HEK293 (cell line): ENCODE results near the gene PRDM5.

Experiments
- CTCF ChIA-PET: fragments of 350-600 bp; formaldehyde crosslinking; extraction: SDS; loops from one replicate; lab custom pipeline; 2021; ENCODE audit warnings: antibody characterized with exemption; lab: Yijun Ruan, JAX
- POLR2A ChIA-PET: fragments of 300-600 bp; formaldehyde crosslinking; extraction: SDS; loops from one replicate; lab custom pipeline; 2020; ENCODE audit warnings: antibody characterized with exemption, inconsistent platforms; lab: Yijun Ruan, JAX
- H3K27ac ChIP-seq: fragments of 200-500 bp; sonication (Bioruptor generic); 2 replicates; pipeline ENCODE4 v1.5.1; 2014; ENCODE audit warnings: low read depth, low read length, control low read depth, inconsistent platforms; ENCODE audit errors: extremely low read depth
- H3K36me3 ChIP-seq, 2 experiments: fragments of 200-500 bp in 1 of 2; sonication (Bioruptor generic) in 1 of 2; 1 replicate in 1 of 2; 2 replicates in 1 of 2; pipeline ENCODE4 v1.5.1; 2014 to 2017; ENCODE audit warnings: inconsistent platforms in 2 of 2, low read length in 2 of 2; ENCODE audit not compliant: control insufficient read depth in 2 of 2, insufficient read depth in 1 of 2
- H3K4me1 ChIP-seq: fragments of 200-500 bp; sonication (Bioruptor generic); 2 replicates; pipeline ENCODE4 v1.5.1; 2014; ENCODE audit warnings: mild to moderate bottlenecking, low read length, inconsistent platforms; ENCODE audit not compliant: control insufficient read depth, insufficient read depth
- H3K4me3 ChIP-seq: 2 replicates; pipeline ENCODE4 v1.5.1; 2011; ENCODE audit warnings: low read depth, mild to moderate bottlenecking, control low read depth, low read length, moderate library complexity
- H3K9me3 ChIP-seq: fragments of 200-500 bp; sonication (Bioruptor generic); 2 replicates; pipeline ENCODE4 v1.5.1; 2014; ENCODE audit warnings: low read depth, low read length, inconsistent platforms; ENCODE audit not compliant: control insufficient read depth, insufficient read depth
- AEBP2 ChIP-seq: fragments of 450-650 bp; formaldehyde crosslinking; IDR thresholded peaks from 2 replicates; pipeline ENCODE4 v1.5.1; 2016; ENCODE audit warnings: missing biosample characterization, missing genetic modification characterization, borderline replicate concordance
- BCL6B ChIP-seq: fragments of 450-650 bp; formaldehyde crosslinking; IDR thresholded peaks from 2 replicates; pipeline ENCODE4 v1.5.1; 2017; ENCODE audit warnings: missing biosample characterization, missing genetic modification characterization
- GLI2 ChIP-seq: fragments of 450-650 bp; formaldehyde crosslinking; IDR thresholded peaks from 2 replicates; pipeline ENCODE4; 2017; ENCODE audit warnings: missing biosample characterization, missing genetic modification characterization, low read depth, borderline replicate concordance
- OSR2 ChIP-seq: fragments of 450-650 bp; formaldehyde crosslinking; IDR thresholded peaks from 2 replicates; pipeline ENCODE4 v1.5.1; 2016; ENCODE audit warnings: missing biosample characterization, missing genetic modification characterization
- WT1 ChIP-seq: fragments of 450-650 bp; formaldehyde crosslinking; IDR thresholded peaks from 2 replicates; pipeline ENCODE4 v1.5.1; 2016; ENCODE audit warnings: missing biosample characterization, missing genetic modification characterization
- ZBTB17 ChIP-seq: fragments of 450-650 bp; formaldehyde crosslinking; IDR thresholded peaks from 2 replicates; pipeline ENCODE4 v1.5.1; 2016; ENCODE audit warnings: missing biosample characterization, missing genetic modification characterization
- ZBTB49 ChIP-seq: fragments of 450-650 bp; formaldehyde crosslinking; IDR thresholded peaks from 2 replicates; pipeline ENCODE4 v1.5.1; 2016; ENCODE audit warnings: missing biosample characterization, missing genetic modification characterization, low read depth
- ZNF140 ChIP-seq: fragments of 450-650 bp; formaldehyde crosslinking; IDR thresholded peaks from 2 replicates; pipeline ENCODE4 v1.5.1; 2016; ENCODE audit warnings: missing biosample characterization, missing genetic modification characterization
- ZNF146 ChIP-seq: fragments of 450-650 bp; formaldehyde crosslinking; IDR thresholded peaks from 2 replicates; pipeline ENCODE4 v1.5.1; 2016; ENCODE audit warnings: missing biosample characterization, missing genetic modification characterization
- ZNF211 ChIP-seq: fragments of 450-650 bp; formaldehyde crosslinking; IDR thresholded peaks from 2 replicates; pipeline ENCODE4 v1.5.1; 2016; ENCODE audit warnings: low read depth, missing biosample characterization, missing genetic modification characterization
- ZNF302 ChIP-seq: fragments of 450-650 bp; formaldehyde crosslinking; IDR thresholded peaks from 2 replicates; pipeline ENCODE4 v1.5.1; 2016; ENCODE audit warnings: missing biosample characterization, missing genetic modification characterization, low read depth
- ZNF354C ChIP-seq: fragments of 450-650 bp; formaldehyde crosslinking; IDR thresholded peaks from 2 replicates; pipeline ENCODE4 v1.5.1; 2016; ENCODE audit warnings: missing biosample characterization, missing genetic modification characterization, low read depth, borderline replicate concordance
- ZNF37A ChIP-seq: fragments of 450-650 bp; IDR thresholded peaks from 2 replicates; pipeline ENCODE4 v1.5.1; 2018; ENCODE audit warnings: missing biosample characterization, missing genetic modification characterization
- ZNF521 ChIP-seq: fragments of 450-650 bp; formaldehyde crosslinking; IDR thresholded peaks from 2 replicates; pipeline ENCODE4 v1.5.1; 2017; ENCODE audit warnings: missing biosample characterization, mild to moderate bottlenecking, missing genetic modification characterization
- ZNF558 ChIP-seq: fragments of 450-650 bp; formaldehyde crosslinking; IDR thresholded peaks from 2 replicates; pipeline ENCODE4 v1.5.1; 2016; ENCODE audit warnings: missing biosample characterization, missing genetic modification characterization
- ZNF639 ChIP-seq: fragments of 450-650 bp; formaldehyde crosslinking; IDR thresholded peaks from 2 replicates; pipeline ENCODE4 v1.5.1; 2016; ENCODE audit warnings: missing biosample characterization, missing genetic modification characterization
- ZNF645 ChIP-seq: fragments of 450-650 bp; formaldehyde crosslinking; IDR thresholded peaks from 2 replicates; pipeline ENCODE4; 2016; ENCODE audit warnings: missing biosample characterization, missing genetic modification characterization
- ZNF664 ChIP-seq: fragments of 450-650 bp; formaldehyde crosslinking; IDR thresholded peaks from 2 replicates; pipeline ENCODE4 v1.5.1; 2016; ENCODE audit warnings: missing biosample characterization, missing genetic modification characterization

Gene PRDM5

GRCh38 chr4:120862432-120862831, 60.1 kb downstream of the PRDM5 start:
- Histone ChIP-seq H3K27ac (no peak overlapping the region), H3K4me3 (no peak overlapping the region), H3K36me3 (no peaks in the 10 kb centered on the region), H3K4me1 (no peaks in the 10 kb centered on the region), H3K9me3 (no peaks in the 10 kb centered on the region)
- ChIA-PET CTCF (no interaction called here), POLR2A (no interaction called here)
- no peak for TF ChIP-seq ZNF302
- no peak for TF ChIP-seq BCL6B (tag by site-specific recombination)
- no peak for TF ChIP-seq ZNF664 (tag by site-specific recombination)
- no peak for TF ChIP-seq ZNF645 (tag by site-specific recombination)
- no peak for TF ChIP-seq WT1
- no peak for TF ChIP-seq AEBP2 (tag by site-specific recombination)
- no peak for TF ChIP-seq ZNF558
- no peak for TF ChIP-seq ZBTB17
- TF ChIP-seq ZNF211 (tag by site-specific recombination): no peak
- no peak for TF ChIP-seq ZNF37A (tag by site-specific recombination)
- TF ChIP-seq GLI2: no peak
- no peak for TF ChIP-seq ZNF521 (tag by site-specific recombination)
- TF ChIP-seq ZNF146: no peak
- no peak for TF ChIP-seq ZNF354C (tag by site-specific recombination)
- no peak for TF ChIP-seq ZNF140 (tag by site-specific recombination)

- Histone ChIP-seq H3K9me3 (no peaks in the 10 kb centered on the region), H3K4me1 (no peaks in the 10 kb centered on the region)
- TF ChIP-seq ZNF639 (tag by site-specific recombination) (no peak), ZBTB49 (tag by site-specific recombination) (no peak), OSR2 (tag by site-specific recombination) (no peak)
- TF ChIP-seq, all 188 proteins: peak for 0
- POLR2A ChIA-PET: no interaction called here
- H3K4me3 ChIP-seq: no peak overlapping the region
- no peaks in the 10 kb centered on the region for H3K36me3 ChIP-seq
- H3K27ac ChIP-seq: no peak overlapping the region
- CTCF ChIA-PET: no interaction called here
These were observed 60.7 kb downstream of the PRDM5 start for GRCh38 chr4:120861852-120862251.
